Gastrocnemius medialis (tissue), 4 donors: ENCODE results near the gene ADAMTS8. TPM values are rescaled to one million over a fixed set of nuclear protein-coding genes. Genes with fewer than 3 reads are reported as not detected.

Source experiments
- ATAC-seq, 2 donors: fragments of 150-250 bp; one replicate each; pipeline ENCODE4 v1.9.1; 2016
- DNase-seq, 2 donors: peaks; one replicate each; pipeline ENCODE4 v3.0.0-alpha.2; 2019
- H3K27ac ChIP-seq, 4 donors: fragments of 200-600 bp; sonication (generic); 1 replicate in 1 of 4; 2 replicates in 3 of 4; pipeline ENCODE4 v1.5.1; 2016 to 2018; ENCODE audit warnings: mild to moderate bottlenecking in 2 of 4, moderate library complexity in 1 of 4
- H3K27me3 ChIP-seq, 3 donors: fragments of 200-600 bp; sonication (generic) in 2 of 3; 1 replicate in 1 of 3; 2 replicates in 2 of 3; pipeline versions ENCODE4 v1.5.1 to v1.6.0; 2016 to 2019; ENCODE audit warnings: mild to moderate bottlenecking in 1 of 3, moderate library complexity in 1 of 3
- H3K36me3 ChIP-seq, 2 donors: fragments of 200-600 bp; sonication (generic) in 1 of 2; one replicate each; pipeline ENCODE4 v1.5.1; 2017 to 2018
- H3K4me1 ChIP-seq, 2 donors: fragments of 200-600 bp; sonication (generic) in 1 of 2; one replicate each; pipeline ENCODE4 v1.5.1; 2016 to 2017; ENCODE audit warnings: mild to moderate bottlenecking in 2 of 2
- H3K4me3 ChIP-seq, 4 donors: fragments of 200-600 bp; sonication (generic) in 3 of 4; 1 replicate in 1 of 4; 2 replicates in 3 of 4; pipeline ENCODE4 v1.5.1; 2016 to 2019; ENCODE audit warnings: mild to moderate bottlenecking in 2 of 4
- H3K9me3 ChIP-seq, 3 donors: fragments of 200-600 bp; sonication (generic) in 2 of 3; 1 replicate in 1 of 3; 2 replicates in 2 of 3; pipeline ENCODE4 v1.5.1; 2016 to 2019
- CTCF ChIP-seq, 5 experiments: fragments of 450-650 bp in 3 of 5; fragments of 200-600 bp in 2 of 5; sonication (generic) in 2 of 5; IDR thresholded peaks in 4 of 5; conservative IDR thresholded peaks in 1 of 5; 1 replicate in 4 of 5; 2 replicates in 1 of 5; pipeline ENCODE4 v1.5.1; 2016 to 2019; ENCODE audit warnings: antibody characterized with exemption in 5 of 5, mild to moderate bottlenecking in 3 of 5, moderate library complexity in 3 of 5
- POLR2A ChIP-seq, 2 donors: fragments of 450-650 bp; IDR thresholded peaks; one replicate each; pipeline ENCODE4 v1.6.1; 2017; ENCODE audit warnings: antibody characterized with exemption in 2 of 2, mild to moderate bottlenecking in 2 of 2, moderate library complexity in 2 of 2
- in situ Hi-C, 4 donors: fragments of 200-750 bp; cut with MboI; loops; one replicate each; pipeline versions ENCODE4 v1.15.0 to v1.8.0; 2017; ENCODE audit warnings: low sequenced_read_pairs in 4 of 4
- intact Hi-C: fragments of 100-400 bp; cut with DNase I; formaldehyde crosslinking; loops from one replicate; pipeline ENCODE4 v1.15.1; 2023; ENCODE audit warnings: low total_unique reads
- total RNA-seq, 4 donors: library from RNA; depleted of rRNA; stranded (reverse); fragments of >200 nt; gene quantifications; one replicate each; pipeline versions ENCODE4 v1.1.0 to v1.2.3, GENCODE V29; 2016

The ADAMTS8 gene
- total RNA-seq, 4 donors from 2014 or later = 0.26 to 0.46 (median 0.29) TPM; not detected in 1

DNA sequence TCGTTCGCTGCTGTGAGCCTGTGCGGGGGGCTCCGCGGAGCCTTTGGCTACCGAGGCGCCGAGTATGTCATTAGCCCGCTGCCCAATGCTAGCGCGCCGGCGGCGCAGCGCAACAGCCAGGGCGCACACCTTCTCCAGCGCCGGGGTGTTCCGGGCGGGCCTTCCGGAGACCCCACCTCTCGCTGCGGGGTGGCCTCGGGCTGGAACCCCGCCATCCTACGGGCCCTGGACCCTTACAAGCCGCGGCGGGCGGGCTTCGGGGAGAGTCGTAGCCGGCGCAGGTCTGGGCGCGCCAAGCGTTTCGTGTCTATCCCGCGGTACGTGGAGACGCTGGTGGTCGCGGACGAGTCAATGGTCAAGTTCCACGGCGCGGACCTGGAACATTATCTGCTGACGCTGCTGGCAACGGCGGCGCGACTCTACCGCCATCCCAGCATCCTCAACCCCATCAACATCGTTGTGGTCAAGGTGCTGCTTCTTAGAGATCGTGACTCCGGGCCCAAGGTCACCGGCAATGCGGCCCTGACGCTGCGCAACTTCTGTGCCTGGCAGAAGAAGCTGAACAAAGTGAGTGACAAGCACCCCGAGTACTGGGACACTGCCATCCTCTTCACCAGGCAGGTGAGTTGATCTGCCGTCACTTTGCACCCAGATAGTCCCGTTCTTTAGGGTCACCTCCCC is 21.0 kb upstream of the ADAMTS8 start:
- intact Hi-C loops = no loop called here
- in situ Hi-C loops = loop anchor here in 2 of 4 donors (10.0 to 25.0 kb wide), 2 partner anchors 213 to 225 kb away; no protein-coding TSS in a partner anchor
- H3K27me3 ChIP-seq = peaks cover 8 to 14% (median 8%) of the 10 kb centered on the region in 3 donors
- H3K4me3 ChIP-seq = peak overlapping the region; percentile 56 to 70 (median 66)
- H3K36me3 ChIP-seq = no peaks in the 10 kb centered on the region
- H3K4me1 ChIP-seq = peaks cover 5 to 19% of the 10 kb centered on the region in 2 donors
- ATAC-seq (no peak), DNase-seq (no peak)
- H3K27ac ChIP-seq = peak overlapping the region; percentile 65 to 77 (median 69)
- TF ChIP-seq POLR2A (IDR thresholded peaks at IDR 0.05) (no peak), CTCF (IDR thresholded peaks at IDR 0.05 in 4 of 5, conservative IDR thresholded peaks at IDR 0.05 in 1 of 5) (no peak)
- no peaks in the 10 kb centered on the region for H3K9me3 ChIP-seq

- TF ChIP-seq POLR2A (IDR thresholded peaks at IDR 0.05) (peak; percentile 29 to 56), CTCF (IDR thresholded peaks at IDR 0.05 in 4 of 5, conservative IDR thresholded peaks at IDR 0.05 in 1 of 5) (no peak)
- H3K27ac ChIP-seq = peak within 1 kb of the TSS; percentile 65 to 77 (median 69)
- peak within 1 kb of the TSS; percentile 56 to 70 (median 66) for H3K4me3 ChIP-seq
- DNase-seq = peak; percentile 61 to 70
- H3K9me3 ChIP-seq = no peaks in the 10 kb centered on the region
- ATAC-seq = peak; percentile 75 to 78
- H3K36me3 ChIP-seq = no peaks in the 10 kb centered on the region
- H3K4me1 ChIP-seq = peaks cover 5 to 19% of the 10 kb centered on the region in 2 donors
- in situ Hi-C loops (loop anchor here in 2 of 4 donors (10.0 to 25.0 kb wide), 2 partner anchors 214 to 226 kb away; no protein-coding TSS in a partner anchor), intact Hi-C loops (no loop called here)
- H3K27me3 ChIP-seq = peaks cover 8 to 14% (median 8%) of the 10 kb centered on the region in 3 donors
These were observed 20.3 kb upstream of the ADAMTS8 start, which contains the start of gene ADAMTS15 for GRCh38 chr11:130448416-130449309. Gene ADAMTS15, plus strand, starts transcription at chr11:130448645. Its CDS starts 329 bp downstream, at chr11:130448974.

GRCh38 chr11:130448039-130448415 is 19.6 kb upstream of the ADAMTS8 start:
- peaks cover 8 to 14% (median 8%) of the 10 kb centered on the region in 3 donors for H3K27me3 ChIP-seq
- H3K9me3 ChIP-seq = no peaks in the 10 kb centered on the region
- peak overlapping the region; percentile 56 to 70 (median 66) for H3K4me3 ChIP-seq
- H3K27ac ChIP-seq = peak overlapping the region in 3 of 4 donors; percentile 48 to 77 (median 65)
- DNase-seq (no peak), ATAC-seq (peak in 1 of 2 donors; percentile 4)
- intact Hi-C loops = no loop called here
- no peak for TF ChIP-seq POLR2A (IDR thresholded peaks at IDR 0.05)
- in situ Hi-C loops = loop anchor here in 2 of 4 donors (10.0 to 25.0 kb wide), 2 partner anchors 214 to 227 kb away; no protein-coding TSS in a partner anchor
- peaks cover 5 to 19% of the 10 kb centered on the region in 2 donors for H3K4me1 ChIP-seq
- H3K36me3 ChIP-seq = no peaks in the 10 kb centered on the region

DNA sequence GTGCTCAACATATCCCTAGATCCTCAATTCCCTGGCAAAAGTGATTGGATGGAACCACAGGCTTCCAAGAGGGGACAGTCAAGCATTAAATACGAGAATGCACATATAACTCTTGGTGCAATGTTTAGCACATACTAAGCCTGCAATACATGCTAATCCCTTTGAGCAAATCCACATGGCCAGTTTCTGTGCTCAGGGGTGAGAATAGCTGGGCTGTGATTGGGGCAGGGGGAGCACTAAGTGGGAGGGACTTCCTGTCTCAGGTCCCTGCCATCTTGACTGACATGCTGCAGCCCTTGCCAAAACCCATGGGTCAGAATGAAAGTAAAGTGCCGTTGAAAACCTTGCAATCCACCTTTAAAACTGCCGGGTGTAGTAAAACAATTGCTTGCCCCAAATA is 17.4 kb upstream of the ADAMTS8 start:
- intact Hi-C loops (no loop called here), in situ Hi-C loops (loop anchor here in 2 of 4 donors (10.0 to 25.0 kb wide), 2 partner anchors 217 to 229 kb away; no protein-coding TSS in a partner anchor)
- Histone ChIP-seq H3K36me3 (no peaks in the 10 kb centered on the region), H3K27me3 (peaks cover 8 to 14% (median 8%) of the 10 kb centered on the region in 3 donors), H3K9me3 (no peaks in the 10 kb centered on the region), H3K4me3 (no peak overlapping the region), H3K4me1 (peaks cover 0 to 15% of the 10 kb centered on the region in 2 donors), H3K27ac (no peak overlapping the region)
- DNase-seq = no peak
- ATAC-seq = no peak
- TF ChIP-seq CTCF (IDR thresholded peaks at IDR 0.05 in 4 of 5, conservative IDR thresholded peaks at IDR 0.05 in 1 of 5) (no peak), POLR2A (IDR thresholded peaks at IDR 0.05) (no peak)
